ENCODE results near the gene HAVCR1. TPM values are rescaled to one million over a fixed set of nuclear protein-coding genes. Genes with fewer than 3 reads are reported as not detected.

The HAVCR1 gene
- total and polyA plus RNA-seq, 2 donors (not counting 1 experiment from before 2014, with no cell fraction given) = not detected

DNA sequence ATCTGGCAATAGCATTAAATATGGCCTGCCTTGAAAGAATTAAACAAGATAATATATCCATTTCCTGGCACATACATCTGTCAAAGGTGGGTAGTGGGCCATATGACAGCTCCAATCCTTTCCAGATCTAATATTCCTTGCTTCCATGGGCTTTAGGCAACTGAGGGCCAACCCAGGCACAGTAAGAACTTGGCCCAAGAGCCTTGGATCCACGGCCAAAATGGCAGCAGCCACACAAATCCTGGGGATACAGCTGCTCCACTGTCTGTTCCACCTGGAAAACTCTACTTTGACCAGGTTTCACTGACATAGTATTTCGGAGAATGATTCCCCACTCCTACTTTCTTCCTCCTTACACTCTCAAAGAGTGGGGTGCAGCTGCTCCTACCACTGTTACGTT lies 13.3 kb downstream of the HAVCR1 start:
- H3K27me3 ChIP-seq (replicated peaks in 1 of 4; ENCODE audit: control extremely low read depth in 1 of 4, control insufficient read depth in 3 of 4, insufficient read depth in 4 of 4, low read length in 3 of 4) = no peaks in the 10 kb centered on the region
- ATAC-seq (ENCODE audit: low read depth) = no peak
- no peaks in the 10 kb centered on the region for H4K20me1 ChIP-seq (ENCODE audit: control insufficient read depth, insufficient read depth, low read length, poor library complexity, severe bottlenecking)
- TF ChIP-seq CTCF (IDR thresholded peaks at IDR 0.05) (no peak), EZH2 (IDR thresholded peaks at IDR 0.05; ENCODE audit: borderline replicate concordance, insufficient read depth, low read depth, low read length, poor library complexity, severe bottlenecking) (no peak)
- H2AFZ ChIP-seq (ENCODE audit: insufficient read depth, low read depth, low read length, poor library complexity, severe bottlenecking) = no peak overlapping the region
- Mint-ChIP-seq H3K27me3 (peaks cover 6% of the 10 kb centered on the region), H3K9me3 (ENCODE audit: insufficient read depth) (no peaks in the 10 kb centered on the region), H3K27ac (no peak overlapping the region), H3K4me1 (peaks cover 7% of the 10 kb centered on the region), H3K4me3 (no peak overlapping the region)
- DNase-seq = no peak
- ChIA-PET POLR2A (no interaction called here), CTCF (no interaction called here)
- H3K79me2 ChIP-seq (ENCODE audit: control insufficient read depth, insufficient read depth, low read length) = no peaks in the 10 kb centered on the region
- H3K9ac ChIP-seq (ENCODE audit: low read length) = no peak overlapping the region
- H3K4me2 ChIP-seq (replicated peaks; ENCODE audit: low read depth, low read length, poor library complexity, severe bottlenecking) = no peak overlapping the region
- H3K4me1 ChIP-seq (ENCODE audit: control insufficient read depth in 2 of 2, insufficient read depth in 2 of 2, low read length in 2 of 2) = peaks cover 0 to 5% of the 10 kb centered on the region in 2 donors
- H3K36me3 ChIP-seq (replicated peaks in 1 of 2; ENCODE audit: control extremely low read depth in 1 of 2, control insufficient read depth in 1 of 2, extremely low read depth in 1 of 2, insufficient read depth in 2 of 2, low read length in 1 of 2) = no peaks in the 10 kb centered on the region
- 39% methylated on average over 2 of the region's 3 CpGs for WGBS (ENCODE audit: insufficient coverage)
- intact Hi-C loops (cut with micrococcal nuclease) = no loop called here
- no peak overlapping the region for H3K27ac ChIP-seq (ENCODE audit: low read length in 2 of 2)
- no peak overlapping the region for H3K4me3 ChIP-seq (ENCODE audit: control extremely low read depth in 1 of 5, extremely low read depth in 1 of 5, insufficient read depth in 1 of 5, low read depth in 2 of 5, low read length in 4 of 5)
- H3K9me3 ChIP-seq (ENCODE audit: control extremely low read depth in 1 of 3, control insufficient read depth in 2 of 3, insufficient read depth in 1 of 3, low read length in 2 of 3) = no peaks in the 10 kb centered on the region

DNA sequence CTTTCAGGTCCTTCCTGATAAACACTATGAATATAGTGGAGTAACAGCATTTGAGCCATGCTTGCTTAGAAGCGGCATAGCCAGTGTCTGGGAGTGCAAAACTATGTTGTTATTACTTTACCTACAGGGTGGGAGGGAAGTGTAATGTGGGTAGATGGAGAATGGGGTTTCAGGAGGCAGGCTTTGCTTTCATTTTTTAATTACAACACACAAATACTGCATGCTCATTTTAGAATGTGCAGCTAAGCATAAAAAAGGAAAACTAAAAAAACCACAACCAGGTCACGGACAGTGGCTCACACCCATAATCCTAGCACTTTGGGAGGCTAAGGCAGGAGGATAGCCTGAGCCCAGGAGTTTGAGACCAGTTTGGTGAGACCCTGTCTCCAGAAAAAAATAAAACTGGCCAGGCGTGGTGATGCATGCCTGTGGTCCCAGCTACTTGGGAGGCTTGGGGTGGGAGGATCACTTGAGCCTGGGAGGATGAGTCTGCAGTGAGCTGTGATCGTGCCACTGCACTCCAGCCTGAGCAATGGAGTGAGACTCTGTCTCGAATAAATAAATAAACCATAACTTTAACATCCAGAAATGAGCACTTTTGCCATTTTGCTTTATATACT lies 20.2 kb downstream of the HAVCR1 start:
- Histone ChIP-seq H3K79me2 (ENCODE audit: control insufficient read depth, insufficient read depth, low read length) (no peaks in the 10 kb centered on the region), H2AFZ (ENCODE audit: insufficient read depth, low read depth, low read length, poor library complexity, severe bottlenecking) (no peak overlapping the region), H3K36me3 (replicated peaks in 1 of 2; ENCODE audit: control extremely low read depth in 1 of 2, control insufficient read depth in 1 of 2, extremely low read depth in 1 of 2, insufficient read depth in 2 of 2, low read length in 1 of 2) (no peaks in the 10 kb centered on the region), H3K9me3 (ENCODE audit: control extremely low read depth in 1 of 3, control insufficient read depth in 2 of 3, insufficient read depth in 1 of 3, low read length in 2 of 3) (no peaks in the 10 kb centered on the region), H3K4me1 (ENCODE audit: control insufficient read depth in 2 of 2, insufficient read depth in 2 of 2, low read length in 2 of 2) (no peaks in the 10 kb centered on the region), H3K27ac (ENCODE audit: low read length in 2 of 2) (no peak overlapping the region), H3K27me3 (replicated peaks in 1 of 4; ENCODE audit: control extremely low read depth in 1 of 4, control insufficient read depth in 3 of 4, insufficient read depth in 4 of 4, low read length in 3 of 4) (no peaks in the 10 kb centered on the region), H4K20me1 (ENCODE audit: control insufficient read depth, insufficient read depth, low read length, poor library complexity, severe bottlenecking) (no peaks in the 10 kb centered on the region), H3K9ac (ENCODE audit: low read length) (no peak overlapping the region), H3K4me3 (ENCODE audit: control extremely low read depth in 1 of 5, extremely low read depth in 1 of 5, insufficient read depth in 1 of 5, low read depth in 2 of 5, low read length in 4 of 5) (no peak overlapping the region), H3K4me2 (replicated peaks; ENCODE audit: low read depth, low read length, poor library complexity, severe bottlenecking) (no peak overlapping the region)
- Mint-ChIP-seq H3K27ac (no peak overlapping the region), H3K4me3 (no peak overlapping the region), H3K27me3 (no peaks in the 10 kb centered on the region), H3K9me3 (ENCODE audit: insufficient read depth) (no peaks in the 10 kb centered on the region), H3K4me1 (peaks cover 7% of the 10 kb centered on the region)
- DNase-seq (no peak), ATAC-seq (ENCODE audit: low read depth) (no peak)
- 17% methylated on average over 2 of the region's 5 CpGs for WGBS (ENCODE audit: insufficient coverage)
- intact Hi-C loops (cut with micrococcal nuclease) = no loop called here
- POLR2A ChIA-PET = no interaction called here
- CTCF ChIA-PET = interaction anchor here (0.5 kb wide), 1 partner anchor 10 kb away, joined by 3 read pairs; no protein-coding TSS in a partner anchor
- TF ChIP-seq CTCF (IDR thresholded peaks at IDR 0.05) (no peak), EZH2 (IDR thresholded peaks at IDR 0.05; ENCODE audit: borderline replicate concordance, insufficient read depth, low read depth, low read length, poor library complexity, severe bottlenecking) (no peak)
